Astrocyte (in vitro differentiated cells and primary cell): ENCODE results near the gene PANX3.

Source experiments
- CTCF ChIP-seq: IDR thresholded peaks from 2 replicates; pipeline ENCODE4 v1.5.1; 2011; ENCODE audit warnings: low read depth, mild to moderate bottlenecking, inconsistent platforms, low read length, moderate library complexity; ENCODE audit not compliant: insufficient read depth
- EZH2 ChIP-seq: IDR thresholded peaks from 2 replicates; pipeline ENCODE4 v1.6.1; 2012; ENCODE audit warnings: mild to moderate bottlenecking, low read length, inconsistent platforms; ENCODE audit not compliant: insufficient read depth

- TF ChIP-seq CTCF, result no peak
- TF ChIP-seq EZH2, result no peak
Observed at GRCh38 chr11:124657904-124658303, 46.7 kb downstream of the PANX3 start.
